Heart right ventricle (tissue), 16 donors: ENCODE measurements around the gene TTN. TPM values are rescaled to one million over a fixed set of nuclear protein-coding genes. Genes with fewer than 3 reads are reported as not detected.

ENCODE experiments used
- ATAC-seq, 8 donors: fragments of 200-7000 bp; cut with Tn5 transposase; one replicate each; pipeline ENCODE4 v1.9.1; 2020; ENCODE audit warnings: mild to moderate bottlenecking in 8 of 8, moderate library complexity in 8 of 8, moderate number of reproducible peaks in 1 of 8
- DNase-seq, 2 donors: peaks; one replicate each; pipeline ENCODE4 v3.0.0-alpha.2; 2020
- H3K27ac ChIP-seq, 10 donors: fragments of 200-600 bp; sonication (generic) in 2 of 10; one replicate each; pipeline versions ENCODE4 v1.5.0 to v1.8.0; 2020 to 2022; ENCODE audit warnings: mild to moderate bottlenecking in 3 of 10
- H3K27me3 ChIP-seq, 7 donors: fragments of 200-600 bp; one replicate each; pipeline ENCODE4 v1.8.0; 2021 to 2022; ENCODE audit warnings: mild to moderate bottlenecking in 2 of 7
- H3K36me3 ChIP-seq, 9 donors: fragments of 200-600 bp; sonication (generic) in 1 of 9; one replicate each; pipeline versions ENCODE4 v1.5.0 to v1.8.0; 2020 to 2022; ENCODE audit warnings: mild to moderate bottlenecking in 2 of 9
- H3K4me1 ChIP-seq, 9 donors: fragments of 200-600 bp; sonication (generic) in 1 of 9; one replicate each; pipeline versions ENCODE4 v1.5.0 to v1.8.0; 2020 to 2022; ENCODE audit warnings: mild to moderate bottlenecking in 4 of 9
- H3K4me3 ChIP-seq, 10 donors: fragments of 200-600 bp; sonication (generic) in 2 of 10; one replicate each; pipeline versions ENCODE4 v1.5.0 to v1.8.0; 2020 to 2022; ENCODE audit warnings: mild to moderate bottlenecking in 7 of 10, moderate library complexity in 2 of 10
- H3K9me3 ChIP-seq, 11 donors: fragments of 200-600 bp in 10 of 11; sonication (generic) in 2 of 11; one replicate each; pipeline versions ENCODE4 v1.5.0 to v1.8.0; 2013 to 2022; ENCODE audit warnings: mild to moderate bottlenecking in 2 of 11, control low read depth in 1 of 11, moderate library complexity in 1 of 11
- WGBS, 2 donors: extraction: QIAGEN DNeasy Blood & Tissue Kit; methylation state at CpG; one replicate each; pipeline ENCODE4 v1.1.7; 2013; ENCODE audit warnings: inconsistent platforms in 1 of 2; 5-methylcytosine and 5-hydroxymethylcytosine counted together
- intact Hi-C, 10 donors: fragments of 100-400 bp; cut with DNase I; formaldehyde crosslinking; loops; one replicate each; pipeline versions ENCODE4 v1.11.1 to v1.14.2; 2022
- polyA plus RNA-seq, 2 donors: library from polyadenylated mRNA; stranded (reverse); fragments of 200-250 nt; gene quantifications; one replicate each; pipeline ENCODE4 v1.2.3, GENCODE V29; 2013
- total RNA-seq, 10 donors: library from RNA; stranded (reverse); fragmentation: NEBNext Ultra II Directional in 3 of 10; extraction: Animal tissue kit (Norgen Biotek cat#: 25700) in 3 of 10; gene quantifications; one replicate each; pipeline versions ENCODE4 v1.2.1 to v1.2.4, GENCODE V29; 2021 to 2023
- TF ChIP-seq, protein P1 (sequence below), 9 donors: fragments of 200-600 bp; sonication (generic) in 2 of 9; IDR thresholded peaks; one replicate each; pipeline versions ENCODE4 v1.5.0 to v1.8.0; 2021 to 2022; ENCODE audit warnings: antibody characterized with exemption in 9 of 9, mild to moderate bottlenecking in 5 of 9, moderate library complexity in 1 of 9
- donor health status: Arrhythmogenic right ventricular cardiomyopathy.
- donor health status: ischemic (EF 13 %, LVEDD 7.1; RV severe dilation, severe dysfunction).
- donor health status: healthy with polysubstance abuse.
- donor health status: DM: no; HTN: yes; CAD: no.
- donor health status: DM: no; HTN: no; CAD: no.
- donor health status: ischemic (EF 25% LVEDD 6.9; RV normal size, moderate dysfunction).
- donor health status: ischemic (EF 25% LVEDD 5.7; RV mildly dilated, moderate dysfunction).
- donor health status: healthy.
- donor health status: DM: yes; HTN: yes; CAD: no.
- donor health status: Ischemic cardiomyopathy.
- donor health status: ischemic (EF 35%, LVEDD 5.7; RV mildly dilated, moderate dysfunction).
- donor health status: nonischemic (EF 11% LVEDD 7.7; RV severe dilation, severe dysfunction).
- donor health status: DM: yes; HTN: yes; CAD: no.
- donor health status: PGD.
- donor health status: ischemic (EF 29% LVEDD 5.4; RV normal size, mild dysfunction).
- donor health status: nonischemic (EF 23%, LVEDD 6.1; RV moderate dilation, normal function).

TTN gene
- total and polyA plus RNA-seq, 12 donors, result 65.7 to 4,921 (median 3,636) TPM

DNA sequence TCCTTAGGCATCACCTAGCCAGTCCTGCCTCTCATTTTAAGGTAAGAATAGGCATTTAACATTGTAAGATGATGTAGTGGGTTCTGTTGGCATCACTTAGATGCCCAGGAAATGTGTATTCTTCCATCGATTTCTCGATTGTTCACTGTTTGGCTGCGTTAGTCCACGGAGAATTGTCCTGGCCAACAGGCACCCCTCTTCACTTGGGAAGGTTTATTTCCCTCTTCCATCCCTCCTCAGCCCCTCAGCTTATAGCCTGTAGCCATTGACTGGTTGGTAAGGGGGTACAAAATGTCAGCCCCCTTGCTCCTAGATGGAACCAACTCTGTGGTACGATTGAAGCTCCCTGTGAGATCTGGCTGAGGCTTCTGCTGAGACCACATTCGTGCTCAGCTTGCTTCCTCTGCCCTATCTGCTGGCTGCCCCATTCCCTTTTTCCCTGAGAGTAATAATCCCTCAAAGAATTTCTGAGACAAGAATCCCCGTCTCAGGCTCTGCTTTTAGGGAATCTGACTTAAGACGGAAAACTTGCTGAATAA is 283.6 kb downstream of the TTN start:
- intact Hi-C loops, result loop anchor here in 2 of 10 donors (2.0 to 5.0 kb wide), 2 partner anchors 41 to 43 kb away; partner anchors contain the start of gene PLEKHA3 (in 2 of the 2)
- Histone ChIP-seq H3K36me3 (peaks cover 0 to 46% (median 26%) of the 10 kb centered on the region in 9 donors), H3K27me3 (no peaks in the 10 kb centered on the region), H3K4me3 (peak overlapping the region; percentile 22 to 72 (median 61)), H3K4me1 (peaks cover 0 to 28% (median 3%) of the 10 kb centered on the region in 9 donors), H3K27ac (peak overlapping the region in 9 of 10 donors; percentile 50 to 87 (median 71)), H3K9me3 (no peaks in the 10 kb centered on the region)
- ATAC-seq (peak in 7 of 8 donors; percentile 20 to 59 (median 32)), DNase-seq (no peak)
- 30 to 32% methylated on average over 8 of the region's 8 CpGs for WGBS, 2 donors
- TF ChIP-seq, protein P1, sequence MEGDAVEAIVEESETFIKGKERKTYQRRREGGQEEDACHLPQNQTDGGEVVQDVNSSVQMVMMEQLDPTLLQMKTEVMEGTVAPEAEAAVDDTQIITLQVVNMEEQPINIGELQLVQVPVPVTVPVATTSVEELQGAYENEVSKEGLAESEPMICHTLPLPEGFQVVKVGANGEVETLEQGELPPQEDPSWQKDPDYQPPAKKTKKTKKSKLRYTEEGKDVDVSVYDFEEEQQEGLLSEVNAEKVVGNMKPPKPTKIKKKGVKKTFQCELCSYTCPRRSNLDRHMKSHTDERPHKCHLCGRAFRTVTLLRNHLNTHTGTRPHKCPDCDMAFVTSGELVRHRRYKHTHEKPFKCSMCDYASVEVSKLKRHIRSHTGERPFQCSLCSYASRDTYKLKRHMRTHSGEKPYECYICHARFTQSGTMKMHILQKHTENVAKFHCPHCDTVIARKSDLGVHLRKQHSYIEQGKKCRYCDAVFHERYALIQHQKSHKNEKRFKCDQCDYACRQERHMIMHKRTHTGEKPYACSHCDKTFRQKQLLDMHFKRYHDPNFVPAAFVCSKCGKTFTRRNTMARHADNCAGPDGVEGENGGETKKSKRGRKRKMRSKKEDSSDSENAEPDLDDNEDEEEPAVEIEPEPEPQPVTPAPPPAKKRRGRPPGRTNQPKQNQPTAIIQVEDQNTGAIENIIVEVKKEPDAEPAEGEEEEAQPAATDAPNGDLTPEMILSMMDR (IDR thresholded peaks at IDR 0.05), result no peak

DNA sequence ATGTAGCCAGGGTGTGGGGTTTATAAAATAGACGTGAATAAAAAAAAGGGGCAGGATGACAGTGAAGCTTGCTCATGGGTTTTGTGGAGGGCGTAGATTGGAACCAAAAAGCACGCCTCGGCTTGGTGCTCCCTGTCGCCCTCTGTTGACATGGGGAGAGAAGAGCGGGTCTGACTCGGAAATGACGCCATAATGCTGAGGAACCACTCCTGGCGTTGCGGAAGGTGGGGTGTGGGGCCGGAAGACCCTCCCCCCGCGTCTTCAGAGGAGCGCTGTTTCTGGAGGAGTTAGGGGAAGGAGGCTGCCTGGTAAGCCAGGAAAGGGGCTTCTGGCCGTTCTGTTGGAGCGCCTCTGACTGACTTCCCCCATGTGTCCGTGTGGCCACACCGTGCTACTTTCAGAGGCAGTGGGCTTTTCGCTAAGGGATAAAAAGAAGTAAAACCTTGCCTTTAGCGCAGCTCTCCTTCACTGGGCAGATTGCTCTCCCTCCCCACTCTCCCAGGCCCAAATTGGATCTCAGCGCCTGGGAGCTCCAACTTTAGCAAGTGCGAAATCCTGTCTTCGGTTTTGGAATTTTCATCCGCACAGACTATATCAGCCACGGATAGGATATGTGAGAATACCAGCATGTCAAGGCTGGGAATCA is 284.1 kb downstream of the TTN start:
- no peaks in the 10 kb centered on the region for H3K9me3 ChIP-seq
- peaks cover 0 to 46% (median 27%) of the 10 kb centered on the region in 9 donors for H3K36me3 ChIP-seq
- H3K4me1 ChIP-seq, result peaks cover 0 to 27% (median 2%) of the 10 kb centered on the region in 9 donors
- intact Hi-C loops, result loop anchor here in 2 of 10 donors (2.0 to 5.0 kb wide), 2 partner anchors 41 to 42 kb away; partner anchors contain the start of gene PLEKHA3 (in 2 of the 2)
- H3K27ac ChIP-seq, result peak overlapping the region in 9 of 10 donors; percentile 50 to 87 (median 71)
- no peaks in the 10 kb centered on the region for H3K27me3 ChIP-seq
- TF ChIP-seq, protein P1 (IDR thresholded peaks at IDR 0.05), result peak; percentile 62 to 86 (median 77)
- H3K4me3 ChIP-seq, result peak overlapping the region; percentile 22 to 72 (median 61)
- DNase-seq (peak; percentile 78 to 80), ATAC-seq (peak; percentile 86 to 95 (median 90))
- 9 to 25% methylated on average over 25 of the region's 25 CpGs for WGBS, 2 donors

DNA sequence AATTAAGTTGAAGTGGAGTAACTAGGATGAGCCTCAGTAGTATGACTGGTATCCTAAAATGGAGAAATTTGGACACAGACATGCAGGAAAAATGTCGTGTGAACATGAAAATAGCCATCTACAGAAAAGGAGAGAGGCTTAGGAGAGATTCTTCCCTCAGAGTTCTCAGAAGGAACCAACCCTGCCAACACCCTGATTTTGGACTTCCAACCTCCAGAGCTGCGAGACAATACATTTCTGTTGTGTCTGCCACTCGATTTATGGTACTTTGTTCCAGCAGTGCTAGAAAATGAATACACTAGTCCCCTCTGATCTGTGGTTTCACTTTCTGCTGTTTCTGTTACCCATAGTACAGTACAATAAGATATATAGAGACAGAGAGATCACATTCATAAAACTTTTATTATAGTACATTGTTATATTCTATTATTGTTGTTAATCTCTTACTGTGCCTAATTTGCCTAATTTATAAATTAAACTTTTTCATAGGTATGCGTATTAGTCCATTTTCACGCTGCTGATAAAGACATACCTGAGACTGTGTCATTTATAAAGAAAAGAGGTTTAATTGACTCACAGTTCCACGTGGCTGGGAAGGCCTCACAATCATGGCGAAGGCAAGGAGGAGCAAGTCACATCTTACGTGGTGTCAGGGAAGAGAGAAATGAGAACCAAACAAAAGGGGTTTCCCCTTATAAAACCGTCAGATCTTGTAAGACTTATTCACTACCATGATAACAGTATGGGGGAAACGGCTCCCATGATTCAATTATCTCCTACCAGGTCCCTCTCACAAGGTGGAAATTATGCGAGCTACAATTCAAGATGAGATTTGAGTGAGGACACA is 285.7 kb downstream of the TTN start:
- Histone ChIP-seq H3K27me3 (no peaks in the 10 kb centered on the region), H3K36me3 (peaks cover 0 to 39% (median 20%) of the 10 kb centered on the region in 9 donors), H3K27ac (no peak overlapping the region), H3K4me3 (no peak overlapping the region), H3K4me1 (peaks cover 0 to 13% (median 0%) of the 10 kb centered on the region in 9 donors), H3K9me3 (no peaks in the 10 kb centered on the region)
- DNase-seq (no peak), ATAC-seq (no peak)
- intact Hi-C loops, result loop anchor here in 2 of 10 donors (2.0 to 5.0 kb wide), 2 partner anchors 39 to 41 kb away; partner anchors contain the start of gene PLEKHA3 (in 2 of the 2)
- WGBS, 2 donors, result 93 to 96% methylated on average over 11 of the region's 11 CpGs
- TF ChIP-seq, protein P1 (IDR thresholded peaks at IDR 0.05), result no peak

DNA sequence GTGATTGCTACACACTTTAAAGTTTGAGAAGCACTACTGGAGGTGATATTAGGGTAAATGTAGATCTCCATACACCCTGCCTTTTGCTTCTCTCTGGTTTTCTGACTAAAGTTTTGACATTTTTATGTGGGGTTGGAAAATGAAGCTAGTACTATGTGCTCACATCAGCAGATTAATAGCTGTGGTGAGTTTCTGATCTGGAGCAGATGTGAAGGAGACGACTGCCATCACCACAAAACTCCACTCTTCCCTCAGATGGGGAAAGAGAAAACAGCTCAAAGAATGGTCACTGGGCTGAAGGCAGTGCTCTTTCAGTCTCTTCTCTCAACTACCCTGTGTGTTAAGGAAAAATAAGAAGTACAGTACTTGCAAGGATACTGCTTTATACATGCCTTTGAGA is 289.7 kb downstream of the TTN start:
- TF ChIP-seq, protein P1 (IDR thresholded peaks at IDR 0.05), result no peak
- Histone ChIP-seq H3K27ac (no peak overlapping the region), H3K36me3 (peaks cover 0 to 63% (median 12%) of the 10 kb centered on the region in 9 donors), H3K4me3 (no peak overlapping the region), H3K4me1 (no peaks in the 10 kb centered on the region), H3K9me3 (no peaks in the 10 kb centered on the region), H3K27me3 (no peaks in the 10 kb centered on the region)
- ATAC-seq (no peak), DNase-seq (no peak)
- 67 to 96% methylated on average over 1 of the region's 1 CpG for WGBS, 2 donors
- intact Hi-C loops, result no loop called here
